ENCODE results near the gene PSMD11.

- TF ChIP-seq CTCF (IDR thresholded peaks at IDR 0.05) (no peak), POLR2A (IDR thresholded peaks at IDR 0.05) (no peak)
Observed at GRCh38 chr17:32497431-32498205, 53.3 kb downstream of the PSMD11 start.
